PC-3 (cell line): ENCODE measurements around the gene MYH10.

Experiments
- EZH2 ChIP-seq: fragments of 300-600 bp; sonication (generic); IDR thresholded peaks from one replicate; pipeline ENCODE4 v1.6.1; 2017; ENCODE audit warnings: antibody characterized with exemption, mild to moderate bottlenecking, low read length; ENCODE audit not compliant: unreplicated experiment
- EZH2phosphoT487 ChIP-seq: fragments of 300-600 bp; sonication (generic); IDR thresholded peaks from 2 replicates; pipeline ENCODE4 v1.6.1; 2018; ENCODE audit warnings: mild to moderate bottlenecking, antibody characterized with exemption, low read length, borderline replicate concordance
- TF ChIP-seq, protein P1 (sequence below): fragments of 300-600 bp; sonication (generic); conservative IDR thresholded peaks from 2 replicates; pipeline ENCODE4 v1.5.1; 2017; ENCODE audit warnings: antibody characterized with exemption, low read depth, mild to moderate bottlenecking, low read length

DNA sequence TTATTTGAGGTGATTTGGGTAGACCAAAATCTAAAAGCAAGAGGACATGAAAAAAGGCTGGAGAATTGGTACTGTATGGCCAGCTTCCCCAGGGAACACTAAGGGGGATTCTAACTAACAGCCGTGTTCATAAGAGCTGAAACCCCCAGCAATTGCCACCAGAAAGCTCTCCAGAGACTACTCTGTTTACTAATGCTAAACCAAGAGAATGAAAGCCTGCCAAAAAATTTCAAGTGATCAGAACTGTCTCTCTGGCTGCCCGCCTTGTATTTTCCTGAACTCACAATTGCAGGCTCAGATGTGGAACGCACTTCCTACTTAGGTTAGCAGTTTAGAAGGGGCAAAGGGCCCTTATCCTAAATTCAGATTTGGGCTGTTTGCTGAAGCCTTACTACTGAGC, 24.1 kb downstream of the MYH10 start:
- TF ChIP-seq, protein P1, sequence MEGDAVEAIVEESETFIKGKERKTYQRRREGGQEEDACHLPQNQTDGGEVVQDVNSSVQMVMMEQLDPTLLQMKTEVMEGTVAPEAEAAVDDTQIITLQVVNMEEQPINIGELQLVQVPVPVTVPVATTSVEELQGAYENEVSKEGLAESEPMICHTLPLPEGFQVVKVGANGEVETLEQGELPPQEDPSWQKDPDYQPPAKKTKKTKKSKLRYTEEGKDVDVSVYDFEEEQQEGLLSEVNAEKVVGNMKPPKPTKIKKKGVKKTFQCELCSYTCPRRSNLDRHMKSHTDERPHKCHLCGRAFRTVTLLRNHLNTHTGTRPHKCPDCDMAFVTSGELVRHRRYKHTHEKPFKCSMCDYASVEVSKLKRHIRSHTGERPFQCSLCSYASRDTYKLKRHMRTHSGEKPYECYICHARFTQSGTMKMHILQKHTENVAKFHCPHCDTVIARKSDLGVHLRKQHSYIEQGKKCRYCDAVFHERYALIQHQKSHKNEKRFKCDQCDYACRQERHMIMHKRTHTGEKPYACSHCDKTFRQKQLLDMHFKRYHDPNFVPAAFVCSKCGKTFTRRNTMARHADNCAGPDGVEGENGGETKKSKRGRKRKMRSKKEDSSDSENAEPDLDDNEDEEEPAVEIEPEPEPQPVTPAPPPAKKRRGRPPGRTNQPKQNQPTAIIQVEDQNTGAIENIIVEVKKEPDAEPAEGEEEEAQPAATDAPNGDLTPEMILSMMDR, result no peak
- no peak for TF ChIP-seq EZH2
- TF ChIP-seq EZH2phosphoT487, result no peak
